ENCODE results near the gene KCNQ5.

- TF ChIP-seq CTCF (IDR thresholded peaks at IDR 0.05) (no peak), POLR2A (IDR thresholded peaks at IDR 0.05) (no peak)
Measured at GRCh38 chr6:73151732-73152131, 529.9 kb downstream of the KCNQ5 start.
